HepG2 (cell line): ENCODE measurements around the gene WDR27. TPM values are rescaled to one million over a fixed set of nuclear protein-coding genes. Genes with fewer than 3 reads are reported as not detected.
A peak's percentile ranks its signal among the peaks of the same experiment; 100 is the strongest.

Source experiments
- FOSL1 ChIP-seq: sonication (generic); formaldehyde crosslinking; IDR thresholded peaks from 2 replicates; pipeline ENCODE4 v1.9.0; 2021; ENCODE audit warnings: missing genetic modification reagents, borderline replicate concordance
- KMT2A ChIP-seq: sonication (generic); formaldehyde crosslinking; IDR thresholded peaks from 2 replicates; pipeline ENCODE4 v1.4.0; 2020; ENCODE audit warnings: missing genetic modification reagents
- MAZ ChIP-seq, 2 experiments: sonication (generic) in 1 of 2; formaldehyde crosslinking in 1 of 2; IDR thresholded peaks; 2 replicates each; pipeline versions ENCODE4 v1.5.0 to v1.6.1; 2012 to 2020; ENCODE audit warnings: low read depth in 2 of 2, mild to moderate bottlenecking in 2 of 2, borderline replicate concordance in 1 of 2, improper control_type of control experiment in 1 of 2, low read length in 1 of 2, missing genetic modification reagents in 1 of 2, moderate library complexity in 1 of 2
- NR2F6 ChIP-seq, 2 experiments: IDR thresholded peaks; 2 replicates each; pipeline ENCODE4 v1.6.1; 2016; ENCODE audit warnings: antibody characterized with exemption in 1 of 2, mild to moderate bottlenecking in 1 of 2
- SRF ChIP-seq: IDR thresholded peaks from 2 replicates; pipeline ENCODE4 v1.6.1; 2011; ENCODE audit warnings: mild to moderate bottlenecking, low read depth, low read length, moderate library complexity
- TCF7L2 ChIP-seq: IDR thresholded peaks from 2 replicates; pipeline ENCODE4 v1.6.1; 2011; ENCODE audit warnings: mild to moderate bottlenecking, low read depth, low read length, moderate library complexity
- XRCC5 ChIP-seq: fragments of 200-400 bp; formaldehyde crosslinking; optimal IDR thresholded peaks from 2 replicates; pipeline ENCODE3; 2017; ENCODE audit warnings: mild to moderate bottlenecking, low read length
- ZC3H13 ChIP-seq: sonication (generic); formaldehyde crosslinking; IDR thresholded peaks from 2 replicates; pipeline ENCODE4 v1.8.1; 2023; ENCODE audit warnings: mild to moderate bottlenecking, missing genetic modification reagents, moderate library complexity
- ZNF446 ChIP-seq: sonication (generic); formaldehyde crosslinking; IDR thresholded peaks from 2 replicates; pipeline ENCODE4 v1.5.0; 2020; ENCODE audit warnings: mild to moderate bottlenecking, missing genetic modification reagents
- polyA plus RNA-seq, 8 experiments: library from polyadenylated mRNA; depleted of rRNA in 3 of 8; stranded (reverse) in 7 of 8; unstranded in 1 of 8; fragments of >200 nt; fragmentation: Illumina TruSeq in 4 of 8; extraction: Trizol in 4 of 8; gene quantifications; 2 replicates each; pipeline versions ENCODE4 v1.2.1 to v1.2.3, GENCODE V29; 2011 to 2016; ENCODE audit warnings: low read depth in 4 of 8, missing spikeins in 1 of 8, mixed read lengths in 1 of 8; ENCODE audit not compliant: insufficient read depth in 1 of 8
- total RNA-seq, 5 experiments: library from RNA; depleted of rRNA; stranded (reverse); fragments of >200 nt; fragmentation: Illumina TruSeq; extraction: Trizol; gene quantifications; 2 replicates each; pipeline ENCODE4 v1.2.3, GENCODE V29; 2016; ENCODE audit warnings: low read depth in 1 of 5
- TF ChIP-seq, protein P1 (sequence below): sonication (generic); formaldehyde crosslinking; IDR thresholded peaks from 2 replicates; pipeline ENCODE4 v1.4.0; 2020; ENCODE audit warnings: missing genetic modification reagents
- TF ChIP-seq, protein P2 (sequence below): sonication (generic); formaldehyde crosslinking; IDR thresholded peaks from 2 replicates; pipeline ENCODE4 v1.8.0; 2022; ENCODE audit warnings: mild to moderate bottlenecking, missing genetic modification reagents
- TF ChIP-seq, protein P3 (sequence below): IDR thresholded peaks from 2 replicates; pipeline ENCODE4 v1.6.1; 2016
- TF ChIP-seq, protein P4 (sequence below): sonication (generic); formaldehyde crosslinking; conservative IDR thresholded peaks from 2 replicates; pipeline ENCODE4 v1.8.0; 2022; ENCODE audit warnings: missing genetic modification reagents
- TF ChIP-seq, protein P5 (sequence below): sonication (generic); formaldehyde crosslinking; IDR thresholded peaks from 2 replicates; pipeline ENCODE4 v1.4.0; 2020; ENCODE audit warnings: missing genetic modification reagents
- TF ChIP-seq, protein P6 (sequence below): sonication (generic); formaldehyde crosslinking; IDR thresholded peaks from 2 replicates; pipeline ENCODE4 v1.4.0; 2020; ENCODE audit warnings: missing genetic modification reagents; ENCODE audit errors: not compliant biosample characterization

The WDR27 gene
- total and polyA plus RNA-seq, 2 of the 13 experiments (the other 11 are each of a cell fraction or from before 2014, with no cell fraction given), result 34.1 to 80.3 TPM

DNA sequence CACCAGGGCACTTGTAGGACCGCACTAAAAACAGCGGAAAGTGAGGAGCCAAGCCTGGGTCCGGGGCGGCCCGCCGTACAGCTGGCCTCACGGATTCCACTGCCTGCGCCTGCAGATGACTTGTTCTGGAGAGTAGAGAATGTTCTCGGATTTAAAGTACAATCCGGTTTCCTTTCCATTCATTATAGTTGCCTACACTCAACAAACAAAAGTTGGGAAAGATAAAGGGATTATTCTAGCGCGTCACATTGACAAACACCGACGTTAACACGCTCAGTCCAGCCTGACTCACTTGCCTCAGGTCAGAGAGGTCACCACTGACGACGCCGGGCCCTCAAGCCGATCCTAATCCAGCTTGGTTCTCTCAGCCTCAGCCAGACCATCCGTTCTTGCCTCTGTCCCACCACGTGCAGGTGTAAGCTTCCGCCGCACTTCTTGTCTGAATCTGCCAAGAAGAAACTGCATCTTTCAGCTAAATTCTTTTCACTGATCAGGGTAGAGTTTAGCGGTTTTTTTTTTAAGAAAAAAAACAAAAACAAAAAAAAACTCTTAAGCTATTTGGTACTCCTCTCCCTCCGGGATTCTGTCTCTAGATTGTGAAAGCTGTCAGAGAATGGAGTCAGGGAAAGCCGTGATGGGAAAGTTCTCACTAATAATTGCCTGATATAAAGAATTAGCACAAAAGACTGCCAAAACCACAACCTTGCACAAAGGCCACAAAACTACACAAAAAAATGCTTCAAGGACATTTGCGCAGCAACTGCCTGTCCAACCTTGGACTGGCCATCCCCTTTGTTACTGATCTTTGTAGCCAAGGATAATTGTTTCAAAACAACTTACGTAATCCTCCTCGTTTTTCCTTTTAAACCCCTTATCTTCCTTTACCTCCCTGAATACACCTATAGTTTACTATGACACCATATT, 23.6 kb upstream of the WDR27 start (continued):
- TF ChIP-seq TCF7L2, result no peak; the same call in 1 of the 2 replicates
- TF ChIP-seq, protein P1, sequence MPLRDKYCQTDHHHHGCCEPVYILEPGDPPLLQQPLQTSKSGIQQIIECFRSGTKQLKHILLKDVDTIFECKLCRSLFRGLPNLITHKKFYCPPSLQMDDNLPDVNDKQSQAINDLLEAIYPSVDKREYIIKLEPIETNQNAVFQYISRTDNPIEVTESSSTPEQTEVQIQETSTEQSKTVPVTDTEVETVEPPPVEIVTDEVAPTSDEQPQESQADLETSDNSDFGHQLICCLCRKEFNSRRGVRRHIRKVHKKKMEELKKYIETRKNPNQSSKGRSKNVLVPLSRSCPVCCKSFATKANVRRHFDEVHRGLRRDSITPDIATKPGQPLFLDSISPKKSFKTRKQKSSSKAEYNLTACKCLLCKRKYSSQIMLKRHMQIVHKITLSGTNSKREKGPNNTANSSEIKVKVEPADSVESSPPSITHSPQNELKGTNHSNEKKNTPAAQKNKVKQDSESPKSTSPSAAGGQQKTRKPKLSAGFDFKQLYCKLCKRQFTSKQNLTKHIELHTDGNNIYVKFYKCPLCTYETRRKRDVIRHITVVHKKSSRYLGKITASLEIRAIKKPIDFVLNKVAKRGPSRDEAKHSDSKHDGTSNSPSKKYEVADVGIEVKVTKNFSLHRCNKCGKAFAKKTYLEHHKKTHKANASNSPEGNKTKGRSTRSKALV, result no peak; the same call in 1 of the 2 replicates
- TF ChIP-seq, protein P2, sequence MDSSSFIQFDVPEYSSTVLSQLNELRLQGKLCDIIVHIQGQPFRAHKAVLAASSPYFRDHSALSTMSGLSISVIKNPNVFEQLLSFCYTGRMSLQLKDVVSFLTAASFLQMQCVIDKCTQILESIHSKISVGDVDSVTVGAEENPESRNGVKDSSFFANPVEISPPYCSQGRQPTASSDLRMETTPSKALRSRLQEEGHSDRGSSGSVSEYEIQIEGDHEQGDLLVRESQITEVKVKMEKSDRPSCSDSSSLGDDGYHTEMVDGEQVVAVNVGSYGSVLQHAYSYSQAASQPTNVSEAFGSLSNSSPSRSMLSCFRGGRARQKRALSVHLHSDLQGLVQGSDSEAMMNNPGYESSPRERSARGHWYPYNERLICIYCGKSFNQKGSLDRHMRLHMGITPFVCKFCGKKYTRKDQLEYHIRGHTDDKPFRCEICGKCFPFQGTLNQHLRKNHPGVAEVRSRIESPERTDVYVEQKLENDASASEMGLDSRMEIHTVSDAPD (CRISPR knock-in tag), result peak; percentile 19; the same call in 1 of the 2 replicates
- 0 out of 2 replicates have a peak, but pooled peaks have one; percentile 1 for TF ChIP-seq ZNF446 (CRISPR knock-in tag)
- TF ChIP-seq MAZ (IDR thresholded peaks at IDR 0.05; ENCODE audit: borderline replicate concordance, low read depth, low read length), result no peak; the same call in 1 of the 2 replicates
- 0 out of 2 replicates have a peak, but pooled peaks have one; percentile 10 for TF ChIP-seq MAZ (CRISPR knock-in tag; IDR thresholded peaks at IDR 0.05; ENCODE audit: low read depth)
- no peak for TF ChIP-seq XRCC5
- TF ChIP-seq, protein P3, sequence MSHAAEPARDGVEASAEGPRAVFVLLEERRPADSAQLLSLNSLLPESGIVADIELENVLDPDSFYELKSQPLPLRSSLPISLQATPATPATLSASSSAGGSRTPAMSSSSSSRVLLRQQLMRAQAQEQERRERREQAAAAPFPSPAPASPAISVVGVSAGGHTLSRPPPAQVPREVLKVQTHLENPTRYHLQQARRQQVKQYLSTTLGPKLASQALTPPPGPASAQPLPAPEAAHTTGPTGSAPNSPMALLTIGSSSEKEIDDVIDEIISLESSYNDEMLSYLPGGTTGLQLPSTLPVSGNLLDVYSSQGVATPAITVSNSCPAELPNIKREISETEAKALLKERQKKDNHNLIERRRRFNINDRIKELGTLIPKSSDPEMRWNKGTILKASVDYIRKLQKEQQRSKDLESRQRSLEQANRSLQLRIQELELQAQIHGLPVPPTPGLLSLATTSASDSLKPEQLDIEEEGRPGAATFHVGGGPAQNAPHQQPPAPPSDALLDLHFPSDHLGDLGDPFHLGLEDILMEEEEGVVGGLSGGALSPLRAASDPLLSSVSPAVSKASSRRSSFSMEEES (CRISPR knock-in tag), result peak; percentile 56; the same call in 1 of the 2 replicates
- TF ChIP-seq SRF, result peak; percentile 13; the same call in 1 of the 2 replicates
- TF ChIP-seq ZC3H13 (CRISPR knock-in tag), result peak; percentile 73
- peak; percentile 81 for TF ChIP-seq FOSL1
- TF ChIP-seq, protein P4, sequence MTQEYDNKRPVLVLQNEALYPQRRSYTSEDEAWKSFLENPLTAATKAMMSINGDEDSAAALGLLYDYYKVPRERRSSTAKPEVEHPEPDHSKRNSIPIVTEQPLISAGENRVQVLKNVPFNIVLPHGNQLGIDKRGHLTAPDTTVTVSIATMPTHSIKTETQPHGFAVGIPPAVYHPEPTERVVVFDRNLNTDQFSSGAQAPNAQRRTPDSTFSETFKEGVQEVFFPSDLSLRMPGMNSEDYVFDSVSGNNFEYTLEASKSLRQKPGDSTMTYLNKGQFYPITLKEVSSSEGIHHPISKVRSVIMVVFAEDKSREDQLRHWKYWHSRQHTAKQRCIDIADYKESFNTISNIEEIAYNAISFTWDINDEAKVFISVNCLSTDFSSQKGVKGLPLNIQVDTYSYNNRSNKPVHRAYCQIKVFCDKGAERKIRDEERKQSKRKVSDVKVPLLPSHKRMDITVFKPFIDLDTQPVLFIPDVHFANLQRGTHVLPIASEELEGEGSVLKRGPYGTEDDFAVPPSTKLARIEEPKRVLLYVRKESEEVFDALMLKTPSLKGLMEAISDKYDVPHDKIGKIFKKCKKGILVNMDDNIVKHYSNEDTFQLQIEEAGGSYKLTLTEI (CRISPR knock-in tag), result no peak
- TF ChIP-seq, protein P5, sequence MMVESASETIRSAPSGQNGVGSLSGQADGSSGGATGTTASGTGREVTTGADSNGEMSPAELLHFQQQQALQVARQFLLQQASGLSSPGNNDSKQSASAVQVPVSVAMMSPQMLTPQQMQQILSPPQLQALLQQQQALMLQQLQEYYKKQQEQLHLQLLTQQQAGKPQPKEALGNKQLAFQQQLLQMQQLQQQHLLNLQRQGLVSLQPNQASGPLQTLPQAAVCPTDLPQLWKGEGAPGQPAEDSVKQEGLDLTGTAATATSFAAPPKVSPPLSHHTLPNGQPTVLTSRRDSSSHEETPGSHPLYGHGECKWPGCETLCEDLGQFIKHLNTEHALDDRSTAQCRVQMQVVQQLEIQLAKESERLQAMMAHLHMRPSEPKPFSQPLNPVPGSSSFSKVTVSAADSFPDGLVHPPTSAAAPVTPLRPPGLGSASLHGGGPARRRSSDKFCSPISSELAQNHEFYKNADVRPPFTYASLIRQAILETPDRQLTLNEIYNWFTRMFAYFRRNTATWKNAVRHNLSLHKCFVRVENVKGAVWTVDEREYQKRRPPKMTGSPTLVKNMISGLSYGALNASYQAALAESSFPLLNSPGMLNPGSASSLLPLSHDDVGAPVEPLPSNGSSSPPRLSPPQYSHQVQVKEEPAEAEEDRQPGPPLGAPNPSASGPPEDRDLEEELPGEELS, result peak; percentile 93
- TF ChIP-seq NR2F6 (IDR thresholded peaks at IDR 0.05), result peak; percentile 98
- peak; percentile 98 for TF ChIP-seq NR2F6 (CRISPR knock-in tag; IDR thresholded peaks at IDR 0.05)
- TF ChIP-seq, protein P6, sequence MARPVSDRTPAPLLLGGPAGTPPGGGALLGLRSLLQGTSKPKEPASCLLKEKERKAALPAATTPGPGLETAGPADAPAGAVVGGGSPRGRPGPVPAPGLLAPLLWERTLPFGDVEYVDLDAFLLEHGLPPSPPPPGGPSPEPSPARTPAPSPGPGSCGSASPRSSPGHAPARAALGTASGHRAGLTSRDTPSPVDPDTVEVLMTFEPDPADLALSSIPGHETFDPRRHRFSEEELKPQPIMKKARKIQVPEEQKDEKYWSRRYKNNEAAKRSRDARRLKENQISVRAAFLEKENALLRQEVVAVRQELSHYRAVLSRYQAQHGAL, result peak; percentile 22
- peak; percentile 7; the same call in 1 of the 2 replicates for TF ChIP-seq KMT2A
